Activated gamma-delta T cell treated with Interleukin-2 at 50 U/mL for 16 hours (primary cell): ENCODE measurements around the gene SLC39A11.
"Not testable (repeated sequence)": the region's sequence is repeated elsewhere in the genome, so short reads cannot be mapped to it uniquely, and the experiment has no call there.

Source experiments
- DNase-seq: peaks from one replicate; pipeline ENCODE4 v3.0.0-alpha.2; 2020

SLC39A11 gene

GRCh38 chr17:72940496-72940895, 152.0 kb downstream of the SLC39A11 start:
- DNase-seq, result no peak

GRCh38 chr17:72938482-72938881, 154.0 kb downstream of the SLC39A11 start:
- no peak for DNase-seq

GRCh38 chr17:72937707-72938106, 154.8 kb downstream of the SLC39A11 start:
- no peak for DNase-seq

GRCh38 chr17:72937254-72937653, 155.2 kb downstream of the SLC39A11 start:
- DNase-seq, result not testable (repeated sequence)

DNA sequence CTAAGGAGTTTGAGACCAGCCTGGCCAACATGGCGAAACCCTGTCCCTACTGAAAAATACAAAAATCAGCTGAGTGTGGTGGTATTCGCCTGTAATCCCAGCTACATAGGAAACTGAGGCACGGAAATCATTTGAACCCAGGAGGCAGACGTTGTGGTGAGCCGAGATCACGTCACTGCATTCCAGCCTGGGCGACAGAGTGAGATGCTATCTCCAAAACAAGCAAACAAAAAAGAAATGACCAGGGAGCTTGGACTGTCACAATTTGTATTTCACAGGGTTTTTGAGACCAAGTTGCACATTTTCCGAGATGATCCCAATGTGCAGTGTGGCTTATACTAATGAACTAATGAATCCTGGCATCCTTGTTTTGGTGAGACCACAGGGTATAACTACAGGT, 156.5 kb downstream of the SLC39A11 start:
- no peak for DNase-seq

- DNase-seq, result no peak
Observed at GRCh38 chr17:72934927-72935326, 157.6 kb downstream of the SLC39A11 start.

GRCh38 chr17:72931635-72932034, 160.9 kb downstream of the SLC39A11 start:
- DNase-seq, result no peak

DNA sequence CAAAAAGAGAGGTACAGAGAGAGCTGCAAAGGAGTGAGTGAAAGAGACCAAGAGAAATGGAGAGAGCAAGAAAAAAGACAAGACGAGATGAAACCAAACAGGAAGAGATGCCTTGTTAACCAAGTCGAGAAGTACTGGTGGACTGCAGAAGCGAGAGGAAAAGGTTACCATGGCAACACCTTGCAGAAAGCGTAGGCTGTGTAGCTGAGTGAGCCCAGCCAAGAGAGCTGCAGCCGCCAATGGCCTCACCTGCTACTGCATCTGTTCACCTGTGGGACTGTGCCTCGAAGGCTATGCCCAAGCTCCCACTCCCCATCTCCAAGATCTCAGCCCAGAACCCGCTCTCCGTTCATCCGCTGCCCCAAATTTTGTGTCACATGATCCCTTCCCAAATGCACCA, 161.3 kb downstream of the SLC39A11 start:
- DNase-seq, result no peak

GRCh38 chr17:72930031-72930430, 162.5 kb downstream of the SLC39A11 start:
- DNase-seq, result no peak

DNA sequence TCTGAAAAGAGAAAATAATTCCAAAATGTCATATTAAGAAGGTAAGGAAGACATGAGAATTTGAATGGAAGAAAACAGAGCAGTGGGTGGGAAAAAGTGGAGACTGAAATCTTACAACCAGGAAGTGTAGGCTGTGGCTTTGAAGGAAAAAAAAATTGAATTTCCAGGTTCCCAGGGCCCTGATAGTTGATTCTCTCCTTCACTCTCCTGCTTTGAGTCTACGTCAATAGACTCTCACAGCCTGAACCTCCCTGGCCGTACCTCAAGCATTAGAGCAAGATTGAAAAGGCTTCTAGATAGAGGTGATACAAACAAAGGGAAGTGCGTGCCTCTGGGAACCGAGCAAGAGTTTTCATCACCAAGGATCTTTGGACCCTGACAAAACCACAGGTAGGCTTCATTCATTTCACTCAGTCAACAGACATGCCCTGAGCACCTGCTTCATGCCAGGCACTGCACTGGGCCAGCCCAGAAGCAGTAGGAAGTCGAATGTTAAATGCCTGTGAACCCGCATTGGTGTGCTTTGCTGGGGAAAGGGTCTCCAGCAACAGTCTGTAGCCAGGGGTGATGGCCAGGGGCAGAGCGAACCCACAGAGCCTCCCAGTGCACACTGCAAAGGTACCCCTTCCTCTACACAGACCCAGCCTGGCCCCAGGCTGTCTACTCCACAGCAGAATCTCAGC, 163.9 kb downstream of the SLC39A11 start:
- DNase-seq, result no peak

DNA sequence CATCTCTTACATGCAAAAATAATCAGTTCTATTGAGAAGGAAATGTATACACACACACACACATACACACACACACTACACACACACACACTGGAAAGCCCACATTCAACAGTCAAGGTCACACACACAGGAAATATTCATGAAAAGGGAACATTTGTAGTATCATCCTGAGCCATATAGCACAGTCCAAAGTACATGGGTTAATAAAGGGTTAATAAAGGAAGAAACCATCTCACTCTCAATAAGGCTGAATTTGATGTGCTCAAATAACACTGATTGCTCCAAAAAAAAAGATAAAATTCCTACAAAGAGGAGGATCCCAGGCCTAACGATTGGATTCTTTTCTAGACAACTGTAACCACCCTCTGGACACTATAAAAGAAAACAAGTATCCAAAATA, 164.7 kb downstream of the SLC39A11 start:
- no peak for DNase-seq

DNA sequence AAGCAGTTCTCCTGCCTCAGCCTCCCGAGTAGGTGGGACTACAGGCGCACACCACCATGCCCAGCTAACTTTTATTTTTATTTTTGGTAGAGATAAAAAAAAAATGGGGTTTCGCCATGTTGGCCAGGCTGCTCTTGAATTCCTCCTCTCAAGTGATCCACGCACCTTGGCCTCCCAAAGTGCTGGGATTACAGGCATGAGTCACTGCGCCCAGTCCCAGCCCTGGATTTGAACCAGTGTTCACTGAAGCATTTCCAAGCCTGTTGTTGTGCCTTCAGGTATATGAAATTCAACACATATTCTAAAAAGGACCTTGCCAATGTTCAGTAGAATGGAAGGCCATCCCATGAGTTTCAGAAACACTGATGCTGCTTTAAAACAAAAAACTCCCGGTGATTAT, 165.3 kb downstream of the SLC39A11 start:
- DNase-seq, result no peak

DNA sequence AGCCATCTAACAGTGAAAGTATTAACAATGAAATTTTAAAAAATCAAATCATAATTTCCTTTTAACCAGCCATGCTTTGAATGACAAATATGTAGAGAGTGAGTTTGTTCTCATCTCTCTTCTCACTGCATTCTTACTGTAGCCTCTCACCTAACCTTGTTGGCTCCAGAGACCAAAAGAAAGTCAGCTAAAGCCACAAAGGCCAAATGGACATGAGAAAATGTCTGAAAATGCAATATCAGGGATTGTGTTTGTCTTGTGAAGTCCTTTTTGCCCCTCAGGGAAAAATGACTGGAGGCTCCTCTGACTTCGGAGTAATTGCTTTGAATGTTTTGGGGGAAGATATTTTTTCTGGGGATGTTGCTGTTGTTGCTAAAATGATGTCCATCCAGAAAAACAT, 166.3 kb downstream of the SLC39A11 start:
- no peak for DNase-seq

DNA sequence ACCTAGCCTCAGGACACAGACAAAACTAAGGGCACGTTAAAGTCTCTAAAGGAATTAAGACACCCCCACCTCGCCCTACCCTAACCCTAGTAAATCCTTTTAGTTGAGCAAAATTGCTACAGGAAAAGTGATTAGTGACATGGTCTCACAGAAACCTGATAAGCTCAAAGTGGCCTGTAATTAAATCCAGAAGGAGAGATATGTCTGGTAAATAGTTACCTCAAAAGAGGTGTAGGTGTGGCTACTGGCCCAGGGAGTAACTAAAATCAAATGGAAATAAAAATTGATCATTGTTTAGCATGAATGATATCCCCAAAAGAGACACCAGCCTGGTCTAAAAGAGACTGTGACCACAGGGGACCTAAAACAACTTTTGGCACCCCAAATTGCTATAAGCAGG, 168.3 kb downstream of the SLC39A11 start:
- DNase-seq, result no peak

DNA sequence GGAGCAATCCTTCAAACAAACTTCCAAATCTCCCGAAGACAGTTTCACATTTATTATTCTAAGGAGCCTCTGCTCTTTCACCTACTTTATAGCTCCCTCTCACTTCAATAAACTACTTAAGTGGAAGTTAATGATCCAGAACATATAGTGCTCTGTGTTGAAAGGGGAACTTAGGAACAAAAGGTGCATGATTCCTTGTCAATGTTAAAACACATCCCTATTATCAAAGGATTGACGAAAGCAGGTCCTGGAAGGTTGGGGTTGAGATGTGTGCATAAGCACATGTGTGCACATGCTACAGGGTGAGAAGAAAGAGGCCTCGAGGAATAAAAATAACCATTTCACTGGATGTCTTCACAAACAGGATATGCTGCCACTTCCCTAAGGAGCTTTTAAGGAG, 170.3 kb downstream of the SLC39A11 start:
- no peak for DNase-seq

DNA sequence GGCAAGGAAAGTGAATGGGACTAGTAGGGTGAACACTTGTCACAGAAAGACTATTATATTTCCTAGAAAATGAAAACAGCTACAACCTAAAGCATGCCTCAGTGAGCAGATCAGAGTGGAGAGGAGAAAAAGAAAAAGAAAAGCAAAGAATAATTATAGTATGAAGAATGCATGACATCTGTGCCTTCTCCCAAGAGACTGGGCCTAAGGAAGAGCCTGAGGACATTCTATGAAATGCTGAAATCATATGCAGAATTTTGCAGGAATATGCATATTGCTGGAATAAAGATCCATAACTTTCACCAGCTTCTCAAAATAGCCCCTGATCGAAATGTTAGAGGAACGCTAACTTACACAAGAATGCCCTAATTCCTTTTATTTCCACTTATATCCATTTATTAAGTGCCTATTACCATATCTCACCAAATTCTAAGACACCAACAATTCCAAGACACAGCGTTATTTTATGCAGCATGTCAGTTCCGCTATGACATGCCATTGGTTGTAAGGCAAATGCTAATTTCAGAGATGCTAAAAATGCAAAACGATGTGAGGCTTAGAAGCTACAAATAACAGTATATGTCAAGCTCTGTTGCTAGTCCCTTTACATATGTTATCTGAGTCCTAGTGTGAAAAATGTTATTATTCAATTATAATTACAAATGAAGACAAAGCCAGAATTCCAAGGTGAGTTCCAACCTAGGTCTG, 171.0 kb downstream of the SLC39A11 start:
- DNase-seq, result no peak

DNA sequence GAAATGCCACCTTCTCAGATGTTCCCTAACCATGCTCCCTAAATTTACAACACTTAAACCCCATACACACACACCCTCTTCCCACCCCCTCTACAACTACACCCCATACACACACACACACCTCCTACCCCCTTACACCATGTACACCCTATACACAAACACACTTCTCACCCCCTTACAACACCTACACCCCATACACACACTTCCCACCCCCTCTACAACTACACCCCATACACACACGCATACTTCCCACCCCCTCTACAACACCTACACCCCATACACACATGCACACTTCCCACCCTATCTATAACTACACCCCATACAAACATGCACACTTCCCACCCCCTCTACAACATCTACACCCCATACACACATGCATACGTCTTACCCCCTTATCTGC, 172.0 kb downstream of the SLC39A11 start:
- DNase-seq, result no peak

GRCh38 chr17:72916991-72917390, 175.5 kb downstream of the SLC39A11 start:
- DNase-seq, result no peak

GRCh38 chr17:72915625-72916081, 176.8 kb downstream of the SLC39A11 start:
- DNase-seq, result no peak

DNA sequence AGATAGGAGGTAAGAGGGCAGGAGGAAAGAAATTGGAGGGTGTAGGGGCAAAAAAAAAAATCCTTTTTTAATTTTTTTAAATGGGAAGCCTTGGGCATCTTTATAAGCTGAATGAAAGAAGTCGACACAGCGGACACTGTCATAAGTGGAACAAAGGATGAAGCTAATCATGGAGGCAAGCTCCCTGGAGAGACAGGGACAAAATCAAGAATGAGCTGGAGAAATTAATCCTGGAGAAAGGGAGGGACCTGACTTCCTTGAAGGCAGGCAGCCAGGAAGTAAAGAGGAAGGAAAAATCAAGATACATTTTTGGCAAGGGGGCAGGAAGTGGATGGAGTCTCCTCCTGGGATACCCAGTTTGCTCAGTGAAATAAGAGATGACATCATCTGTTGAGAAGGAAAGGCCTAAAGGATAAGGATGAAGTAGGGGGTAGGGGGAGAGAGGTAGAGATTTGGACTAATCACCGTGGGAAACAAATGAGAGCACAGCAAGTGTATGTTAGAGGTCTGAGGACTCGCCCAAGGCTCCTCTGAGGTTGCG, 179.3 kb downstream of the SLC39A11 start:
- no peak for DNase-seq

DNA sequence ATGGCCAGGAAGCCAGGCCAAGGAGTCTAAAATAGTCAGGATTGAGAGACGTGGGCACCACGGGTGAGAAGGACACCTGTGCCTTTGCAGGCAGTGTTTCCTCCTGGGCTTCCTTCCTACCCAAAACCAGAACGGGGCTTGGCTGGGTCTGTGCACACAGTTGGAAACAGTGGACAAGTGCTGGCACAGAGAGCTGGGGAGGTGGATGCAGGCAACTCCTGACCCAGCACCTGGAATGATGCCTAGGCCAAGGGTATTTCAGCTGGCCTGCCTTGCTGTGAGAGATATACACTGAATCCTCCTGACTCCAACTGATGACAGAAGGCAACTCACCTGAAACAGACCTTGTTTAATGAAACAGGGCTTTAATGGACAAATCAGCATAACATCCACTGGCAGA, 186.2 kb downstream of the SLC39A11 start:
- no peak for DNase-seq

GRCh38 chr17:72903522-72903921, 189.0 kb downstream of the SLC39A11 start:
- no peak for DNase-seq

- no peak for DNase-seq
Observed at GRCh38 chr17:72901657-72902056, 190.8 kb downstream of the SLC39A11 start.

GRCh38 chr17:72901083-72901482, 191.4 kb downstream of the SLC39A11 start:
- DNase-seq, result no peak

GRCh38 chr17:72900654-72900971, 191.9 kb downstream of the SLC39A11 start:
- no peak for DNase-seq
